GM19023 (cell line): ENCODE data around the gene PSME4.
"Not testable (repeated sequence)": the region's sequence is repeated elsewhere in the genome, so short reads cannot be mapped to it uniquely, and the experiment has no call there.

Source experiments
- ATAC-seq: cut with Tn5 transposase; IDR thresholded peaks from one replicate; pipeline ENCODE4 v1.9.1; 2021; ENCODE audit warnings: mild to moderate bottlenecking, moderate library complexity; ENCODE audit not compliant: unreplicated experiment

The PSME4 gene

GRCh38 chr2:53964257-53964952, 6.4 kb downstream of the PSME4 start:
- no peak for ATAC-seq

GRCh38 chr2:53961478-53962216, 9.1 kb downstream of the PSME4 start:
- ATAC-seq: not testable (repeated sequence)

GRCh38 chr2:53960476-53960875, 10.3 kb downstream of the PSME4 start:
- ATAC-seq: no peak

GRCh38 chr2:53958443-53958842, 12.3 kb downstream of the PSME4 start:
- ATAC-seq: no peak

- no peak for ATAC-seq
These were observed 18.3 kb downstream of the PSME4 start for GRCh38 chr2:53952519-53952918.

- ATAC-seq: no peak
These were observed 21.3 kb downstream of the PSME4 start for GRCh38 chr2:53949457-53949856.

- ATAC-seq: no peak
These were observed 25.3 kb downstream of the PSME4 start for GRCh38 chr2:53945538-53945937.

- ATAC-seq: no peak
These were observed 26.3 kb downstream of the PSME4 start for GRCh38 chr2:53944542-53944941.

- ATAC-seq: no peak
These were observed 28.5 kb downstream of the PSME4 start for GRCh38 chr2:53942280-53942679.

- ATAC-seq: peak; percentile 70
These were observed 29.0 kb downstream of the PSME4 start for GRCh38 chr2:53941749-53942148.

- no peak for ATAC-seq
These were observed 31.1 kb downstream of the PSME4 start for GRCh38 chr2:53939656-53940055.

GRCh38 chr2:53938904-53939303, 31.9 kb downstream of the PSME4 start:
- no peak for ATAC-seq

GRCh38 chr2:53933329-53933728, 37.5 kb downstream of the PSME4 start:
- no peak for ATAC-seq

- not testable (repeated sequence) for ATAC-seq
These were observed 44.5 kb downstream of the PSME4 start for GRCh38 chr2:53926321-53926720.

- ATAC-seq: peak; percentile 85
These were observed 57.1 kb downstream of the PSME4 start for GRCh38 chr2:53913721-53914120.

- no peak for ATAC-seq
These were observed 59.2 kb downstream of the PSME4 start for GRCh38 chr2:53911434-53912189.

GRCh38 chr2:53907582-53907981, 63.2 kb downstream of the PSME4 start:
- no peak for ATAC-seq

GRCh38 chr2:53905396-53905795, 65.4 kb downstream of the PSME4 start:
- no peak for ATAC-seq

- no peak for ATAC-seq
These were observed 67.8 kb downstream of the PSME4 start for GRCh38 chr2:53903011-53903410.

GRCh38 chr2:53901192-53901591, 69.6 kb downstream of the PSME4 start:
- no peak for ATAC-seq

GRCh38 chr2:53896864-53897263, 73.9 kb downstream of the PSME4 start:
- ATAC-seq: no peak
